NCI-H1417 (cell line): ENCODE measurements around the gene MEMO1.
"Not testable (repeated sequence)": the region's sequence is repeated elsewhere in the genome, so short reads cannot be mapped to it uniquely, and the experiment has no call there.

Source experiments
- DNase-seq, 3 experiments: peaks; one replicate each; lab custom pipeline; 2025; lab: John Stamatoyannopoulos, UW

MEMO1 gene

GRCh38 chr2:31907491-31907890, 103.3 kb downstream of the MEMO1 start:
- not testable (repeated sequence) for DNase-seq

- DNase-seq: no peak
Observed at GRCh38 chr2:31903109-31903780, 107.6 kb downstream of the MEMO1 start.

GRCh38 chr2:31901900-31902299, 108.9 kb downstream of the MEMO1 start:
- no peak for DNase-seq

GRCh38 chr2:31900156-31900555, 110.7 kb downstream of the MEMO1 start:
- DNase-seq: not testable (repeated sequence)

- DNase-seq: not testable (repeated sequence)
Observed at GRCh38 chr2:31898346-31898745, 112.5 kb downstream of the MEMO1 start.

GRCh38 chr2:31897340-31897739, 113.5 kb downstream of the MEMO1 start:
- not testable (repeated sequence) for DNase-seq

- no peak for DNase-seq
Observed at GRCh38 chr2:31896293-31896692, 114.5 kb downstream of the MEMO1 start.

GRCh38 chr2:31894656-31895055, 116.2 kb downstream of the MEMO1 start:
- no peak for DNase-seq

GRCh38 chr2:31893094-31893493, 117.7 kb downstream of the MEMO1 start:
- no peak for DNase-seq

- DNase-seq: no peak
Observed at GRCh38 chr2:31889044-31889443, 121.8 kb downstream of the MEMO1 start.

- DNase-seq: no peak
Observed at GRCh38 chr2:31888550-31888949, 122.3 kb downstream of the MEMO1 start.

GRCh38 chr2:31886700-31887099, 124.1 kb downstream of the MEMO1 start:
- DNase-seq: peak in 1 of 3 experiments; percentile 26

- no peak for DNase-seq
Observed at GRCh38 chr2:31877008-31877407, 133.8 kb downstream of the MEMO1 start.

- no peak for DNase-seq
Observed at GRCh38 chr2:31874071-31874470, 136.7 kb downstream of the MEMO1 start.

- DNase-seq: no peak
Observed at GRCh38 chr2:31865215-31865614, 145.6 kb downstream of the MEMO1 start.

- no peak for DNase-seq
Observed at GRCh38 chr2:31863867-31864266, 146.9 kb downstream of the MEMO1 start.

- DNase-seq: not testable (repeated sequence)
Observed at GRCh38 chr2:31863015-31863656, 147.7 kb downstream of the MEMO1 start.

- DNase-seq: no peak
Observed at GRCh38 chr2:31859959-31860358, 150.8 kb downstream of the MEMO1 start.

- no peak for DNase-seq
Observed at GRCh38 chr2:31853521-31853920, 157.3 kb downstream of the MEMO1 start.

GRCh38 chr2:31842150-31842549, 168.7 kb downstream of the MEMO1 start:
- not testable (repeated sequence) for DNase-seq

GRCh38 chr2:31835450-31835849, 175.4 kb downstream of the MEMO1 start:
- no peak for DNase-seq

GRCh38 chr2:31832363-31832762, 178.4 kb downstream of the MEMO1 start:
- no peak for DNase-seq

- DNase-seq: no peak
Observed at GRCh38 chr2:31831585-31831984, 179.2 kb downstream of the MEMO1 start.

GRCh38 chr2:31828891-31829290, 181.9 kb downstream of the MEMO1 start:
- DNase-seq: no peak
